NOMO-1 treated with DMSO at 0.1 percent for 48 hours (cell line): ENCODE measurements around the gene MAPKAP1.
A peak's percentile ranks its signal among the peaks of the same experiment; 100 is the strongest.

Source experiments
- DNase-seq: peaks from one replicate; lab custom pipeline; 2025; ENCODE audit not compliant: unreplicated experiment; lab: John Stamatoyannopoulos, UW

MAPKAP1 gene

GRCh38 chr9:125436613-125437443, 270.2 kb downstream of the MAPKAP1 start:
- peak; percentile 75 for DNase-seq

- no peak for DNase-seq
These were observed 271.0 kb downstream of the MAPKAP1 start for GRCh38 chr9:125435776-125436612.

GRCh38 chr9:125434986-125435775, 271.8 kb downstream of the MAPKAP1 start:
- DNase-seq = no peak

GRCh38 chr9:125433461-125434011, 273.5 kb downstream of the MAPKAP1 start:
- DNase-seq = no peak

GRCh38 chr9:125432715-125433385, 274.2 kb downstream of the MAPKAP1 start:
- DNase-seq = no peak

- no peak for DNase-seq
These were observed 275.2 kb downstream of the MAPKAP1 start for GRCh38 chr9:125431741-125432271.

- DNase-seq = no peak
These were observed 276.0 kb downstream of the MAPKAP1 start for GRCh38 chr9:125431012-125431305.

GRCh38 chr9:125430161-125431011, 276.6 kb downstream of the MAPKAP1 start:
- no peak for DNase-seq

- DNase-seq = no peak
These were observed 277.4 kb downstream of the MAPKAP1 start for GRCh38 chr9:125429476-125430160.

- DNase-seq = no peak
These were observed 278.0 kb downstream of the MAPKAP1 start for GRCh38 chr9:125428902-125429467.

- DNase-seq = peak; percentile 2
These were observed 278.7 kb downstream of the MAPKAP1 start for GRCh38 chr9:125428060-125428901.

GRCh38 chr9:125427556-125427955, 279.5 kb downstream of the MAPKAP1 start:
- DNase-seq = no peak

GRCh38 chr9:125426926-125427325, 280.1 kb downstream of the MAPKAP1 start:
- DNase-seq = no peak

GRCh38 chr9:125425901-125426515, 281.0 kb downstream of the MAPKAP1 start:
- no peak for DNase-seq

GRCh38 chr9:125425170-125425897, 281.7 kb downstream of the MAPKAP1 start:
- DNase-seq = no peak

GRCh38 chr9:125423964-125424363, 283.0 kb downstream of the MAPKAP1 start:
- DNase-seq = no peak

GRCh38 chr9:125422853-125423252, 284.2 kb downstream of the MAPKAP1 start:
- DNase-seq = no peak
